ENCODE data around the gene JPH3.

Gene JPH3

DNA sequence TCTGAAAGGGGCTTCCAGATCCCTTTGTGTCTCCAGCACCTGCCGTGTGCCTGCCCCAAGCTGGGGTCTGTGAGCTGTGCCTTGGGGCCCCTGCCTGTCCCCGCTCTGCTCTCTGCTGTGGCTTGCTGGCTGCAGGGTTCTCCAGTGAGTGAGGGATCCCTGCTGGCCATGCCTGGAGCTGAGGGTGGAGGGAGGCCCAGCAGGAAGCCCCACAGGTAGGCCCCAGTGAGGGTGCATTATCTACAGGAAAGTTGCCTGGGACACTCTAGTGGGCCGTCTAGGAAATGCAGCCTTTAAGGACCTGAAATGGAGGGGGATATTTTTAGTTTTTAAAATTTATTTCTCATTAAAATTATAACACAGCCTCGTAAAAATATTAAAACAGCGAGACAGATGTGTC is 50.9 kb downstream of the JPH3 start:
- FAIRE-seq (no peak), DNase-seq (ENCODE audit: insufficient read length, low spot score) (no peak)
- TF ChIP-seq, protein P1, sequence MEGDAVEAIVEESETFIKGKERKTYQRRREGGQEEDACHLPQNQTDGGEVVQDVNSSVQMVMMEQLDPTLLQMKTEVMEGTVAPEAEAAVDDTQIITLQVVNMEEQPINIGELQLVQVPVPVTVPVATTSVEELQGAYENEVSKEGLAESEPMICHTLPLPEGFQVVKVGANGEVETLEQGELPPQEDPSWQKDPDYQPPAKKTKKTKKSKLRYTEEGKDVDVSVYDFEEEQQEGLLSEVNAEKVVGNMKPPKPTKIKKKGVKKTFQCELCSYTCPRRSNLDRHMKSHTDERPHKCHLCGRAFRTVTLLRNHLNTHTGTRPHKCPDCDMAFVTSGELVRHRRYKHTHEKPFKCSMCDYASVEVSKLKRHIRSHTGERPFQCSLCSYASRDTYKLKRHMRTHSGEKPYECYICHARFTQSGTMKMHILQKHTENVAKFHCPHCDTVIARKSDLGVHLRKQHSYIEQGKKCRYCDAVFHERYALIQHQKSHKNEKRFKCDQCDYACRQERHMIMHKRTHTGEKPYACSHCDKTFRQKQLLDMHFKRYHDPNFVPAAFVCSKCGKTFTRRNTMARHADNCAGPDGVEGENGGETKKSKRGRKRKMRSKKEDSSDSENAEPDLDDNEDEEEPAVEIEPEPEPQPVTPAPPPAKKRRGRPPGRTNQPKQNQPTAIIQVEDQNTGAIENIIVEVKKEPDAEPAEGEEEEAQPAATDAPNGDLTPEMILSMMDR (IDR thresholded peaks at IDR 0.05; ENCODE audit: insufficient read depth, missing control alignments) = peak; percentile 15

DNA sequence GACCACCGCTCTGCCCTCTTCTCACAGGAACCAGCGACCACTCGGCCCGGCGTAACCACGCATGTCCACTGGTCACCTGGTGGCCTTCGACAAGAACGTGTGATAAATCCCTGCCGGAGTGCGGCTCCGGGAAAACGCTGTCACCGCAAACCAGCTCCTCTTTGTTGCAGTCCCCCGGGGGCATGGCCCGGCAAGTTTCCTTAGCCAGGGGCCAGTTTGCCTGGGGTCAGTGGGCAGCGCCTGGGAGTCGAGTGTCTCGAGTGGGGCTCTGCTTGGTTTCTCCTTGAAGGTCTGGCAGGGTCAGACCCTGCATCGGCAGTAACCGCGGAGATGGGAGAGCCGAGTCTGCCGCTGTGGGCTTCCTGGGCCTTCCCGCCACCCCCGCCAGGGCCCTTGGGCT is 52.5 kb downstream of the JPH3 start:
- no peak for DNase-seq (ENCODE audit: insufficient read length, low spot score)
- TF ChIP-seq, protein P1 (IDR thresholded peaks at IDR 0.05; ENCODE audit: insufficient read depth, missing control alignments) = no peak
- no peak for FAIRE-seq

DNA sequence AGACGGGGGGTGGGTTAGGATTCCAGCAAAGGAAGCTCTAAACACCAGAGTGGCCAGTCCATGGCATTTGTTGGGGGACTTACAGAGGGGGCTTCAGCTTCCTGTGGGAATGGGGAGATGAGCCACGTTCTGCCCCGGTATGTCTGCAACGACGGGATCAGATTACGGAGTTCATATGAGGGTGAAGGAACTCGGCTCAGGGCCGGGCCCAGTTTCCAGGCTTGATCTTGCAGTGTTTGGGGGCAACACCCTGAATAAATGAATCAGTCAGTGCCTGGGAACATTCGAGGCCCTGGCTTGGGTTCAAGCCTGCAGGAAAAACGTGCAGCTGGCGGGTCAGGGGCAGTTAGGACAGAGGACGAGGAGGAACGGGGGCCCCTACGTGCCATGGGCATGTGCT is 54.0 kb downstream of the JPH3 start:
- DNase-seq (ENCODE audit: insufficient read length, low spot score) = no peak
- TF ChIP-seq, protein P1 (IDR thresholded peaks at IDR 0.05; ENCODE audit: insufficient read depth, missing control alignments) = no peak
- FAIRE-seq = no peak

DNA sequence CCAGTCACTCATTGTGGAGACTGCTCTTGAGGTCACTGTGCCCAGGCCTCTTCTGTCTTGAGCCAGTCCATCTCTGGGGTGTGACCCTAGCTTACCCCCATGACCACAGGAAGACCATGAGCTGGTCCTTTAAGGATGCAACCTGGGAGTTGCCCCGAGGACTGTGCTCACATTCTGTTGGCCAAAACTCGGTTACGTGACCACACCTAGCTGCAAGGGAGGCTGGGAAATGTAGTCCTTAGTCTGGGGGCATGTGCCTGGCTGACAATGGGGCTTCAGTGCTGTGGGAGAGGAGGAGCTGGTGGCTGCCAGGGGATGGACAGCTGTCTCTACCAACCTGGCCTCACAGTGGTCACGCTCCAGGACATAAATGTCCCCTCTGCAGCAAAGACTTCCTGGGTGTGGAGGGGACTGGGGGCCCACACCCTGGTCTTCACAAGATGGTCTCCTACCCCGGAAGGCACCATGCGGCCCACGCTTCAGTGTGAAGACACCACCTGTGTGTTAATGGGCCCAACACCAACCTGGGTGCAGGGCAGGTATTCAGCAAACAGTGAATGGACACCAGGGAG is 55.4 kb downstream of the JPH3 start:
- DNase-seq (ENCODE audit: insufficient read length, low spot score) (no peak), FAIRE-seq (no peak)
- TF ChIP-seq, protein P1 (IDR thresholded peaks at IDR 0.05; ENCODE audit: insufficient read depth, missing control alignments) = no peak

DNA sequence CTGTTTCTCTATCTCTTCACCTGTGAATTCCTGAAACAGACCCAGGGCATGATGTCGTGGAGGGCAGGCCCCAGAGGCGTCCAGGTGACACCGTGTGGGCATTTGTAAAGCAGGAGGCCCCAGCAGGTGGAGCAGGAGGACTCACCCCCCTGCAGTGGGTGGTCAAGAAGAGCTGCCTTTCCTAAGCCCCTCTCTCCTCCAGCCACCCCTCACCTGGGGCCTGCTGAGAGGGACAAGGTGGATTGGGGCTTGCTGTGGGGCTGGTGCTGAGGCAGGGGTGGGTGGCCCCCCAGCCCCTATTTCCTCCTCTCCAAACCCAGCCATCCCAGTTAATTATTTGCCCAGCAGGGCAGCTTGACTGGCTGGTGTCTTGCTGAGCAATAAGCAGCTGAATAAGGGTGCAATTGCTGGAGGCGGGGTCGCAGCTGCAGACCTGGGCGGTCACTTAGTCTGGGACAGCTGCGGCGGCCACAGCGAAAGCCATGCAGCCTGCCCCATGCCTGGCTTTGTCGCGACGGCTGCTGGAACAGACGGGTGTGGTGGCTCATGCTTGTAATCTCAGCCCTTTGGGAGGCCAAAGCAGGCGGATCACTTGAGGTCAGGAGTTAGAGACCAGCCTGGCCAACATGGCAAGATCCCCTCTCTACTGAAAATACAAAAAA is 56.4 kb downstream of the JPH3 start:
- FAIRE-seq (no peak), DNase-seq (ENCODE audit: insufficient read length, low spot score) (no peak)
- TF ChIP-seq, protein P1 (IDR thresholded peaks at IDR 0.05; ENCODE audit: insufficient read depth, missing control alignments) = no peak

DNA sequence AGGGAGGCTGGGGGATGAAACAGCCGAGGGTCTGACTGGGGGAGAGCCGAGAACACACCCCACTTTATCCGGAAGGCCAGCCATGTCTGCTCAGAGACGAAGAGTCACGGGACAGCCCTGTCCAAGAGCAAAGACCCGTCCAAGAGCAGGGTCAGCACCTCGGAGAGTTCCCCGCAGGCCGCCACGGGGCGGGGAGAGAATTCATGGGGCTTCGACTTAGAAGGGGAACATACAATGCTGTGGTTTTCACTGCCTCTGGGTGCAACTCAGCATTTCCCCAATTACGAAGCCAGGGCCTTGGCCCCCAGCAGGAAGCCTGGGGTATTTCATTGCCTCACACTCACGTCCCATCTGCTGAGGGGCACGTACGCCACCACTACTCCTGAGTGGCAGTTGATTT is 59.3 kb downstream of the JPH3 start:
- no peak for DNase-seq (ENCODE audit: insufficient read length, low spot score)
- TF ChIP-seq, protein P1 (IDR thresholded peaks at IDR 0.05; ENCODE audit: insufficient read depth, missing control alignments) = no peak
- FAIRE-seq = no peak

Measured in D721Med (cell line).